IMR-90 (cell line): Measurements from ENCODE around the gene CREB5. TPM values are rescaled to one million over a fixed set of nuclear protein-coding genes. Genes with fewer than 3 reads are reported as not detected.

Experiments
- ATAC-seq: fragments of 200-7000 bp; cut with Tn5 transposase; 2 replicates; pipeline ENCODE4 v1.9.1; 2020; ENCODE audit warnings: low read depth, mild to moderate bottlenecking, moderate library complexity
- BruUV-seq: library from RNA; stranded (reverse); fragments of 400-500 nt; replicated peaks from 2 replicates; lab custom pipeline; 2021; lab: Mats Ljungman, UMichigan
- CTCF ChIA-PET: fragments of 300-600 bp; formaldehyde crosslinking; extraction: SDS; loops from one replicate; lab custom pipeline; 2021; ENCODE audit warnings: antibody characterized with exemption; lab: Yijun Ruan, JAX
- POLR2A ChIA-PET: fragments of 300-600 bp; sonication (Branson Sonifier 250); formaldehyde crosslinking; loops from one replicate; lab custom pipeline; 2022; ENCODE audit warnings: antibody characterized with exemption; ENCODE audit not compliant: unreplicated experiment; lab: Charles Lee
- DNase-seq: peaks from one replicate; pipeline ENCODE4 v3.0.0; 2013
- H2AFZ ChIP-seq: replicated peaks from 2 replicates; pipeline ENCODE3; 2013; ENCODE audit warnings: low read length, mild to moderate bottlenecking; ENCODE audit not compliant: poor library complexity
- H2AK5ac ChIP-seq: 2 replicates; pipeline ENCODE4 v1.6.1; 2013; ENCODE audit warnings: low read depth, low read length, inconsistent platforms
- H2AK9ac ChIP-seq: replicated peaks from 2 replicates; pipeline ENCODE3; 2013; ENCODE audit warnings: mild to moderate bottlenecking, low read depth, low read length, moderate library complexity; ENCODE audit not compliant: poor library complexity
- H2BK120ac ChIP-seq: 2 replicates; pipeline ENCODE4 v1.6.1; 2013; ENCODE audit warnings: low read depth, low read length, inconsistent platforms
- H2BK15ac ChIP-seq: 3 replicates; pipeline ENCODE4 v1.6.1; 2013; ENCODE audit warnings: low read depth, low read length, inconsistent platforms
- H2BK20ac ChIP-seq: 2 replicates; pipeline ENCODE4 v1.6.1; 2013; ENCODE audit warnings: low read depth, mild to moderate bottlenecking, inconsistent platforms, low read length, moderate library complexity
- H2BK5ac ChIP-seq: 2 replicates; pipeline ENCODE4 v1.6.1; 2013; ENCODE audit warnings: mild to moderate bottlenecking, low read depth, low read length, inconsistent platforms; ENCODE audit not compliant: poor library complexity, severe bottlenecking
- H3K14ac ChIP-seq: replicated peaks from 2 replicates; pipeline ENCODE4 v1.6.1; 2013; ENCODE audit warnings: low read depth, low read length, inconsistent platforms
- H3K18ac ChIP-seq: 2 replicates; pipeline ENCODE4 v1.6.1; 2013; ENCODE audit warnings: low read depth, low read length, control low read depth
- H3K23ac ChIP-seq: 2 replicates; pipeline ENCODE4 v1.6.1; 2013; ENCODE audit warnings: low read depth, low read length, inconsistent platforms
- H3K27ac ChIP-seq: 2 replicates; pipeline ENCODE4 v1.5.1; 2013; ENCODE audit warnings: mild to moderate bottlenecking, control low read depth, low read length; ENCODE audit not compliant: insufficient read depth
- H3K27me3 ChIP-seq: 2 replicates; pipeline ENCODE4 v1.6.1; 2013; ENCODE audit warnings: low read length; ENCODE audit not compliant: control insufficient read depth, insufficient read depth
- H3K36me3 ChIP-seq: 2 replicates; pipeline ENCODE4 v1.6.1; 2013; ENCODE audit warnings: low read length, mixed read lengths; ENCODE audit not compliant: control insufficient read depth, insufficient read depth
- H3K4ac ChIP-seq: 2 replicates; pipeline ENCODE4 v1.6.1; 2013; ENCODE audit warnings: low read depth, low read length, inconsistent platforms
- H3K4me1 ChIP-seq: 2 replicates; pipeline ENCODE4 v1.6.1; 2013; ENCODE audit warnings: low read length, mixed read lengths; ENCODE audit not compliant: control insufficient read depth, insufficient read depth
- H3K4me2 ChIP-seq: 2 replicates; pipeline ENCODE4 v1.6.1; 2013; ENCODE audit warnings: low read depth, mild to moderate bottlenecking, control low read depth, low read length, moderate library complexity
- H3K4me3 ChIP-seq: 2 replicates; pipeline ENCODE4 v1.5.1; 2013; ENCODE audit warnings: low read depth, mild to moderate bottlenecking, control low read depth, low read length, moderate library complexity; ENCODE audit not compliant: insufficient read depth
- H3K56ac ChIP-seq: 2 replicates; pipeline ENCODE4 v1.6.1; 2013; ENCODE audit warnings: low read length, inconsistent platforms; ENCODE audit not compliant: insufficient read depth; ENCODE audit errors: extremely low read depth
- H3K79me1 ChIP-seq, 2 experiments: 2 replicates each; pipeline ENCODE4 v1.6.1; 2013; ENCODE audit warnings: low read length in 2 of 2, inconsistent platforms in 1 of 2, low read depth in 1 of 2
- H3K9ac ChIP-seq: 2 replicates; pipeline ENCODE4 v1.6.1; 2013; ENCODE audit warnings: low read depth, low read length, control low read depth
- H3K9me1 ChIP-seq: 2 replicates; pipeline ENCODE4 v1.6.1; 2013; ENCODE audit warnings: low read length, inconsistent platforms; ENCODE audit not compliant: insufficient read depth
- H3K9me3 ChIP-seq: 2 replicates; pipeline ENCODE4 v1.6.1; 2013; ENCODE audit warnings: low read length; ENCODE audit not compliant: control insufficient read depth, insufficient read depth
- H4K20me1 ChIP-seq: 2 replicates; pipeline ENCODE4 v1.6.1; 2013; ENCODE audit warnings: low read length, inconsistent platforms; ENCODE audit not compliant: insufficient read depth
- H4K5ac ChIP-seq: 2 replicates; pipeline ENCODE4 v1.6.1; 2013; ENCODE audit warnings: mild to moderate bottlenecking, low read depth, low read length, control low read depth
- H4K8ac ChIP-seq, 2 experiments: 2 replicates each; pipeline ENCODE4 v1.6.1; 2013; ENCODE audit warnings: low read depth in 2 of 2, low read length in 2 of 2, control low read depth in 1 of 2, inconsistent platforms in 1 of 2
- H4K91ac ChIP-seq: 2 replicates; pipeline ENCODE4 v1.6.1; 2013; ENCODE audit warnings: low read depth, low read length, inconsistent platforms; ENCODE audit not compliant: insufficient read depth
- FOS ChIP-seq: fragments of 150-350 bp; IDR thresholded peaks from 2 replicates; pipeline ENCODE4 v1.6.1; 2016; ENCODE audit warnings: low read depth, low read length
- MAZ ChIP-seq: IDR thresholded peaks from 2 replicates; pipeline ENCODE4 v1.6.1; 2012; ENCODE audit warnings: low read depth, mild to moderate bottlenecking, low read length, improper control_type of control experiment, moderate library complexity, borderline replicate concordance
- MXI1 ChIP-seq: IDR thresholded peaks from 2 replicates; pipeline ENCODE4 v1.6.1; 2012; ENCODE audit warnings: low read depth, mild to moderate bottlenecking, low read length, moderate library complexity, borderline replicate concordance
- NFE2L2 ChIP-seq: fragments of 150-350 bp; IDR thresholded peaks from 2 replicates; pipeline ENCODE4 v1.6.1; 2016; ENCODE audit warnings: low read depth, mild to moderate bottlenecking, low read length
- RAD21 ChIP-seq: IDR thresholded peaks from 2 replicates; pipeline ENCODE4 v1.6.1; 2012; ENCODE audit warnings: low read length, improper control_type of control experiment
- RCOR1 ChIP-seq: IDR thresholded peaks from 2 replicates; pipeline ENCODE4 v1.6.1; 2012; ENCODE audit warnings: mild to moderate bottlenecking, low read length, improper control_type of control experiment; ENCODE audit not compliant: insufficient replicate concordance
- SMC3 ChIP-seq: fragments of 150-350 bp; IDR thresholded peaks from 2 replicates; pipeline ENCODE4 v1.6.1; 2016; ENCODE audit warnings: low read depth, mild to moderate bottlenecking, antibody characterized with exemption, low read length, moderate library complexity
- WGBS, 2 experiments: methylation state at CpG; one replicate each; pipeline versions ENCODE4 v1.1.5 to v1.1.7; 2013; ENCODE audit warnings: missing lambda C conversion rate in 2 of 2; ENCODE audit not compliant: insufficient read length in 1 of 2; ENCODE audit errors: extremely low coverage in 2 of 2; 5-methylcytosine and 5-hydroxymethylcytosine counted together
- dilution Hi-C: fragments of 300-500 bp; cut with HindIII; formaldehyde crosslinking; loops from one replicate; pipeline ENCODE4 v1.14.3; 2018; ENCODE audit warnings: low sequenced_read_pairs; ENCODE audit not compliant: unreplicated experiment
- in situ Hi-C: fragments of 300-500 bp; cut with MboI; formaldehyde crosslinking; loops from 3 replicates; pipeline ENCODE4 v1.14.3; 2019; ENCODE audit warnings: low sequenced_read_pairs, inconsistent platforms, mixed read lengths
- intact Hi-C: fragments of 100-400 bp; cut with micrococcal nuclease; formaldehyde crosslinking; loops from 2 replicates; pipeline ENCODE4 v1.10.0; 2022
- polyA plus RNA-seq, 3 experiments: library from polyadenylated mRNA; depleted of rRNA; stranded (reverse); fragments of >200 nt; gene quantifications; 2 replicates each; pipeline ENCODE4 v1.2.3, GENCODE V29; 2012; ENCODE audit warnings: low replicate concordance in 1 of 3
- total RNA-seq: library from RNA; depleted of rRNA; stranded (reverse); fragments of >200 nt; gene quantifications from 2 replicates; pipeline ENCODE4 v1.2.3, GENCODE V29; 2012

Gene CREB5
- total and polyA plus RNA-seq, 2 of the 4 experiments (the other 2 are of a cell fraction), result 7.3 to 13.1 TPM

- no peak overlapping the region for H3K14ac ChIP-seq
- TF ChIP-seq RCOR1 (no peak), RAD21 (no peak), MXI1 (no peak), FOS (no peak), MAZ (no peak), SMC3 (no peak), NFE2L2 (no peak)
- H3K9me3 ChIP-seq, result no peaks in the 10 kb centered on the region
- intact Hi-C loops (loop anchor here (10.0 kb wide), 1 partner anchor 472 kb away; no protein-coding TSS in a partner anchor), in situ Hi-C loops (no loop called here), dilution Hi-C loops (no loop called here)
- BruUV-seq, result no TSS peak
- H3K56ac ChIP-seq, result no peak overlapping the region
- H2AK5ac ChIP-seq, result no peak overlapping the region
- no peak overlapping the region for H4K8ac ChIP-seq
- no peak overlapping the region for H3K18ac ChIP-seq
- ChIA-PET POLR2A (no interaction called here), CTCF (no interaction called here)
- H3K4me1 ChIP-seq, result peaks cover 3% of the 10 kb centered on the region
- no peak overlapping the region for H2AK9ac ChIP-seq
- H2BK5ac ChIP-seq, result no peak overlapping the region
- no peak overlapping the region for H3K27ac ChIP-seq
- H2BK20ac ChIP-seq, result no peak overlapping the region
- WGBS, 2 experiments, result 86% methylated on average over 1 of the region's 4 CpGs; no CpG with 5 or more reads in 1 of the 2 experiments
- H3K23ac ChIP-seq, result no peak overlapping the region
- no peaks in the 10 kb centered on the region for H3K36me3 ChIP-seq
- no peak overlapping the region for H2BK15ac ChIP-seq
- no peak overlapping the region for H2AFZ ChIP-seq
- no peak overlapping the region for H3K4me3 ChIP-seq
- no peaks in the 10 kb centered on the region for H3K27me3 ChIP-seq
- no peak overlapping the region for H4K5ac ChIP-seq
- H2BK120ac ChIP-seq, result no peak overlapping the region
- H3K4me2 ChIP-seq, result no peak overlapping the region
- H3K79me1 ChIP-seq, result no peaks in the 10 kb centered on the region
- DNase-seq (no peak), ATAC-seq (no peak)
- H4K20me1 ChIP-seq, result no peaks in the 10 kb centered on the region
- H3K9me1 ChIP-seq, result no peaks in the 10 kb centered on the region; the same call in 1 of the 2 replicates
- H3K4ac ChIP-seq, result no peak overlapping the region
- H3K9ac ChIP-seq, result no peak overlapping the region
- no peak overlapping the region for H4K91ac ChIP-seq
These were observed 354.0 kb downstream of the CREB5 start for GRCh38 chr7:28766359-28766758.
